CD4-positive, alpha-beta T cell treated with Interleukin-15 for 4 hours (primary cell): Measurements from ENCODE around the gene NAP1L4.

Experiments
- DNase-seq: peaks from one replicate; pipeline ENCODE4 v3.0.0-alpha.2; 2020; ENCODE audit warnings: low spot score

Gene NAP1L4

DNA sequence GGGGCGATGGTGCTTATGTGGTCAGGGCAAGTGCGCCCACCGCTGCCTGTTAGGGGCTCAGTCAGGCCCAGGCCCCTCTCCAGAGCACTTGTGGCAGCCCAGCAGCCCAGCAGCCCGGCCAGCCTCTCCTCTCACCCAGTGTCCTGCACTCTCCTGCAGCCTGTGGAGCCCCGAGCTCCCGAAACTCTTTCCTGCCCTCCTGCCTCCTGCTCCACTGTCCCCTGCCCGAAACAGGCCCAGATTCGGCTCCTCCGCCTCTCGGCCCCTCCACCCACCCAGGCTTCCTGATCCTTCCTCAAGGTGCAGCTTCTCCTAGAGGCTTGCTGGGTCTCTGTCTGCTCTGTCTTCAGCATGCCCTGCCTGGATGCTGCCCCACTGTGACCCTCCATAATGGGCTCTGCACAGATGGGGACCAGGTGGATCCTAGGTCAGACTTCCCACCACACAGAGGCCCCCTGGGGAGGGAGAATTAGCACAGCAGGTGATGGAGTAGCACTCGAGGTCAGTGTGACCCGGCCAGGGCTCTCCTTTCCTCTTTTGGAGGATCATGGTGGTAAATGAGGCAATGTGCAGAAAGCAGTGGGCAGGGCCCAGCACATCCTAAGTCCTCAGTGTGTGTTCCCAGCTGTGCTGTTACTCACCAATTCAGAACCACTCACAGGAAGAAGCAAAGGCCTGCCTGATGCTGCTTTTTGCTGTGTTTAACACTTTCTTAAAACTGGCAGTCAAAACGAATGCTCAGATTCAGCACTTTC lies 18.6 kb upstream of the NAP1L4 start:
- no peak for DNase-seq

DNA sequence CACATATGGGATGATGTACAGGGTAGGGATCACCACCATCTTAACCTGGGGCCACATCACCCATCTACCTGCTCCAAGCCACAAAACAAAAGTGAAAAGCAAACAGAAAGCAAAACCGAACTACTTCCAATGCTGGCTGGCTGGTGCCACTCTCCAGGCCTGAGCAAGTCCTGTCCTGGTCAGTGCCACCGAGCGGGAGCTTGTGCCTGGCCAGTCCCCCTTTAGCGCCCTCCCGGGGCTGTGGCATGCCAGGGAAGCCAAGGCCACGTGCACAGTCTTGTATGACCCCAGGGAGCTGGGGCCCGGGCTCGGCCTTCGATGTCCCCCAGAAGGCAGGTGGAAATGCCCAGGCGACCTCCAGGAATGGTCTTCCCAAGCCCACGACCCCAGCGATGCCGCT lies 17.9 kb upstream of the NAP1L4 start:
- DNase-seq, result no peak

DNA sequence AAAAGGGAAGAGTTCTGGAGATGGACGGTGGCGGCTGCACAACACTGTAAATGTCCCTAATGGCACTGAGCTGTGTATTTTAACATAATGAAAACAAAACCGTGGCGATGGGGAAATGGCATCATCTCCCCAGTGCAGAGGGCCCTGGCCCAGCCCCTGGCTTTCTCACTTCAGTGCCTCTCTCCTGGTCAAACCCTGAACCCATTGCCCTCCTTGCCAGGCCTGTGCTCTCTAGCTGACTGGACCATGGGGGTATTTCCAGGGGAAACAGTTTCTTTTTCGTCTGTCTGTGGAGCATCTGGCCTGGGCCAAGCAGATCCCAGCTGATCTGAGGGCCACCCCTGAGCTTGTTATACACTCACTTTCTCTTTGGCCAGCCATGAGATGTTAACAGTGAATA lies 17.4 kb upstream of the NAP1L4 start:
- no peak for DNase-seq

DNA sequence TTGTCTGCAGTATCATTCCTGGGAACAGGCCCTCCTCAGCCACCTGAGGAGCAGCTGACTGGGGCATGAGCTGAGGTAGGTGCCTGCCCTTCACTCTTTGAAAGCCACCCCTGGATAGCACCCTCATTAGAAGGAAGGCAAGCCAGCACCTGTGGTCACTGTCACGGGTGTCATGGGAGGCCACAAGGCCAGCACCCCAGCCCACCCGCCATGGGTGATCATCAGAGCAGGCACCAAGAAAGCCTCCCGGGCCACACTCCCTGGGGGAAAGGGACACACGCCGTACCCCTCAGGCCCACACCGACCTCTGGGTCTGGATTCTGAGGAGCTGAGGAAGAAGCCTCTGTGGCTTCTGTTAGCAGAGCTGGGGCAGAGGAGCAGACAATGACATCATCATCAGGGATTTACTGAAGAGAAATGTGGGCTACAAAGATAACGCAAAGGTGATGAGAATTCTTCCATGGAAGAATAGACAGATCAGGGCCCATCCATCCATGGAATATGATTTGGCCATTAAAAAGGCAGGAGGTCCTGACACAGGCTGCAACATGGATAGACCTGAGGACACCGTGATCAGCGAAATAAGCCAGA lies 16.7 kb upstream of the NAP1L4 start:
- DNase-seq, result no peak

DNA sequence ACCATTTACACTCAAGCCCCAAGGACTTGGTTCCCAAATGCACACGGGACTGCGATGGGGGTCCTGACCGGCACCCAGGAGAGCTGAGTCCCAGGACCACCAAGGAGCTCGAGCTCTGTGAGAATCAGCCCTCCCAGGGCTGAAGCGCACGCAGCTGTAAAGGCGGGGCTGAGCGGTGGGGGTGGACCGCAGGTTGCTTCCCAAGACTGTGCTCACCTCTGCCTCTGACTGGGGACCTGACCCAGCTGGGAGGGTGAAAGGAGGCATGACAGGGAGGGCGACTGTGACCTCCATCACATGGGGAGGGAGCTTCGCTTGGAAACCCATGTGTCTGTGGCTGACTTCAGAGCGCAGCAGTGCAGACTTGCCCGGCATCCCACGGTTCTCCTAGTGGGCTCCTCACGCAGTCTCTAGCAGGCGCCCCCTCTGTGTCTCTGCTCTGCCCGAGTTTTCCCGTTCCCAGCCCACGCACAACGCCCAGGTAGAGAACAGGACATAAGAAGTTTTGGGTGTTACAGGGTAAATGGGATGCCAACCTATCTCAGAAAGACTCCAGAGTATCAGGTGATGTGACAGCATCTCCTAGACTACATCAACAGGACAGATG lies 15.4 kb upstream of the NAP1L4 start:
- DNase-seq, result no peak

DNA sequence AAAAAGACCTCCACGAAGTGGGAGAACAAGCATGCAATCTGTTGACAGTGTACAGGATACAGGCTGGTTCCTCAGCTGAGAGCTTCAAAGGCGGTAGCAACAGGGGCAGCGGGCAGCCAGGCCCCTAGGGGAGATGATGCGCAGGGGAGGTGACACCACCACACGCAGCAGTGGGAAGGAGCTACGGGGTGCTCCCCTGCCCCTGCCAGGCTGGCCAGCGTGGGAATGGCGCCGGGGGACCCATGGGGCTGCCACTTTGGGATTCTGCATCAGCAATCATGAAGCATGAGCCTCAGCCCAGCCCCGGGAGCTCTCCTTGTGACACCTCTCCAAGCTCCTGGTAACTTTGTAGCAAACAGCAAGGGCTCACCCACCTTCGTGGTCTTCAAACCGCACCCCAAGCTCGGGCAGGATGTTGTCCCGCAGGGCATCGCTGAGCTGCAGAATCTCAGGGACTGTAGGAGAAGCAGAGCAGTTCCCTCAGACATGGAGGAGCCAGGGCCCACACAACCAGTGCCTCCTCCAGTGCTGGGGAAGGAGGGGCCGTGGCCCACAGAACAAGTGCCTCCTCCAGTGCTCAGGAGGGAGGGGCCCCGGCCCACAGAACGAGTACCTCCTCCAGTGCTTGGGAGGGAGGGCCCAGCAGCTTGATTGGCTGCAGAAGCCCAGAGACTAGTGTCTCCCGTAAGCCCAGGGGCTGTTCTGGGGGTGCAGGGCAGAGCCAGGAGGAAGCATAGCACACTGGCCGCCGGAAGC lies 14.6 kb upstream of the NAP1L4 start:
- DNase-seq, result no peak

DNA sequence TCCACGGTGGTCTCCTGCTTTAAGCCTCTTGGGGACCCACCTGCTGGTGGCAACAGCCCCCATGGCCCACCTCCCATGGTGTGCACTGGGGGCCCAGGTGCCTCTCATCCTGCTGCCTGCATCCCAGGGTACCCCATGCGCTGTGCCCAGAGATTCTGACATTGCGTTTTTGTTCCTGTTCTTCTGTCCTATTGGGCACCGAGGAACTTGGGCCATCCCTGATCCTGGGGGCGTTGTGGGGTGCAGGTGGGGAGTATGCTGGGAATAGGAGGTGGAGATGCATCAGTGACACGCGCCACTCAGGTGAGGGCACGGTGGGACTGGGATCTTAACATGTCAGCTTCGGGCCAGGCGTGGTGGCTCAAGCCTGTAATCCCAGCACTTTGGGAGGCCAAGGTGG lies 12.4 kb upstream of the NAP1L4 start:
- DNase-seq, result no peak

DNA sequence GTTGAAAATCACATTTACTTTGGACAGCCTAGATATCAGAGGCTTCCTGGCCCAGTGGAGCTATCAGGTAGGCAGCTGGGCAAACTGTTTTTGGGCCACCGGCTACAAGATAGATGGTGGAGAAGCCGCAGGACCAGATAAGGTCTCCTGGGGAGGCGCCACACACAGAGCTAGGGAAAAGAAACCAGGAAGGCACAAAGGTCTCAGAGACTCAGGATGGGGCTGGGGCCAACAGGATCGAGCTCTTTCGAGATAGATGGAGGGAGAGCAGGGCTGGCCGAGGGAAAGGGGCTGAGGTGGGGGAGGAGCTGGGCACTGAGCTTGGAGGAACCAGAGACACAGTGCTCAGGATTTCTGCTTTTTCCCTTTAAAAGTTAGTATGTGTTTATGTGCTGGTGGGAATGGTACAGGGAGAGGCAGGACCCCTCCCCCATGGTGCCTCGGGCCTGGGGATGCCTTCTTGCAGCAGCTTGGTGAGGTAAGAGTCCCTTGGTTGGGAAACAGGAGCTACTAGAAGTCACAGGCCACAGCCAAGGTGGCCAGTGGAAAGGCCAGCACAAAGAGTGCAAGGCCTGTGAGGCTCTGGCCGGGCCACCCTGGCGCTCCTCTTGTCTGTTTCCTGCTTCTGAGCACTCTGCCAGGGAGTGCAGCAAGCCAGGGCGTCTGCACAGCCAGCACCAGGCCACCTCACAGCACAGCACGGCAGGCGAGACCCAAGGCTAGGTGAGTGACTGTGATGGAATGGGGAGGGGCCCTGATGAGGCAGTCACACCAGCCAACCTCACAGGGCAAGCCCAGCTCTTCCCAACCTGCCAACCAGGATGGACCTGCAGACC lies 11.5 kb upstream of the NAP1L4 start:
- DNase-seq, result no peak

DNA sequence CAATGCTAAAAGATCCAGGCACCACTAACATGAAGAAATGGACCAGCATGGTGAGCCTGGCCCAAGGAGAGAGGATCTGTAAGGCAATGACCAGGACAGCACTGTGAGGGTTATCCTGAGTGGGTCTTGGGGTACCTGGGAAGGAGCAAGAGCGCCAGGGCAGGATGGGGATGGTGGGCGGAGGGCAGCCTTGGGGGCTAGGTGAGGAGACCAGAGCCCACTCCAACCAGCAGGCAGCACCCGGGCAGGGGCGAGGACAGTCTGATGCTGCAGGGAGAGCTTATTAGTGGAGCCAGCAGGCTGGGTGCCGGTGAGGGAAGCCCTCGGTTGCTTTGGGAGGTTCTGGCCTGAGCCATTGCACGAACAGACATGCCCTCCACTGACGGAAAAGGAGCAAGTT lies 10.7 kb upstream of the NAP1L4 start:
- DNase-seq, result no peak

DNA sequence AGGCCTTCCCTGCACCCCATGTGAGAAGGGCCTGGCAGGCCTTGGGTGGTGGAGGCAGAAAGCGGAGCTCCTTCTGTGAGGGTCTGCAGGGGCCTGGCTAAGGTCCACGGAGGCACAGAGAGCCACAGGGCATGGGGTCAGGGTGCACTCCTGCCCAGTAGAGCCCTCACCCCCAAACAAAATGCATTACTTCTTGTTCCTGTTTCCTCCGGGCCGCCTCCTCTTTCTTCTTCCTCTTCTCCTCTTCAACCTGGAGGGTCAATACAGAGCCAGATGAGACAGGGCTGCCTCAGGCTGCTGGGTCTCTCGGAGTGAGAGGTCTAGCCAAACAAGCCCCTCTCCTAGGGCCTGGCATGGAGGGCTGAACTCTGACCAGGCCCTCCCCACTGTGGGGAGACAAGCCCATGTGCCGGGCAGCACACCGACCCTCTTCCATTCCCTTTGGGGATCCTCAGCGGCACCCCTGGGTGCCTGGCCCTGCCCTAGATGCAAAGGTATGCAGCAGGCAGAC lies 10.3 kb upstream of the NAP1L4 start:
- no peak for DNase-seq

DNA sequence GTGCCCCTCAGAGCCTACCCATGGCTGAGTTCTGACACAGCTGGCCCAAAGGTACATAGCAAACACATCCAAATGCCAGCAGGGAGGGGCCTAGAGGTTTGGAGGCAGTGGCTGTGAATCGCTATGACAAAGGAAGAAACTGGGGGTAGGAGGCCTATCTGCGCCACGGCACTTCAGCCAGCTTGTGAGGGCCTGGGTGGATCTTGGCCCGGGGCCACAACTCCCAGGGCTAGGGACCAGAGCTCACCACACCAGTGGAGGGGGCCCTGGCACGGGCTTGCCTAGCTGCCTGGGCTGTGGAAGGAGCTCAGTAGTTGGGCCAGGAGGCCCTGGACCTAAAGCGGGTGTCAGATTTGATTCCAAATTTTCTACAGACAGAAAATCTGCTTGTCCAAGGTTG lies 9.4 kb upstream of the NAP1L4 start:
- DNase-seq, result no peak

DNA sequence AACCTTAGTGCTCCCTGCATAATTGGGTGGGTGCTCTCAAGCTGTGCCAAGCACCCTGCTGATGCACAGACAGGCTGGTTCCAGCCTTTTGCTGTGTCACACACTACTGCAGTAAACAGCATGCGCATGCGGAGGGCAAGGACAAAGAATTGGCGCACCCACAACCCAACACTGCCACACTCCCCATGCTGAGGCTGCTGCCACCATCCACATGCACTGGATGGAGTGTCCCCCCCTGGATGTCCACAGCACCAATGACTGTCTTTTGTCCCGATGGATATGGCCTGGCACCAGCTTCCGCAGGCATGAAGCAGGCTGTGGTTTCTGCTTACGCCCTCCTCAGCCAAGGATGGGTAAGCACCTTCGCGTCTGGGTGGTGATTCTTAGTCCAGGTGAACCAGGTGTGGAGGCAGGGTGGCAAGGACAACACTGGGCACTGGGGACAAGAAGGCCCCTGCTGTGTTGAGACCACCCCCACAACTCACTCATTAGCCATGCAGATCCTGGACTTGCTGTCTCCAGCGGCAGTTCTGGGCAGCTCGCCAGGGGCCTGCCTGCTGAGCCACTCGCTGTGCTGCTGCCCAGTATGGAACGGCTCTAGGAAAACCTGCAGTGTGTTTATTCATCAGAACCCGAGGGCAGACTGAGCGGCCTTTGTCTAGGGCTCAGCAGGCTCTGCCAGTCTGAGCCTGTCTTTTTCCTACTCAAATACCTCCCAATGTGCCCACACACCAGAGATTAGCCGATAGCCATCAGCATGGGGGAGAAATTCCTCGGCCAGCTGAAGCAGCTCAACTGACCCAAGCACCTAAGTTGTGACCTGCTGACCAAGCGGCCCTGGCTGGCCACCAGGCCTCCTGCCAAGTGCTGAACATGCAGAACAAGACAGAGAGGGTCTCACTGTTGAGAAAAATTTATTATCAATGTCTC lies 8.2 kb upstream of the NAP1L4 start:
- DNase-seq, result no peak

DNA sequence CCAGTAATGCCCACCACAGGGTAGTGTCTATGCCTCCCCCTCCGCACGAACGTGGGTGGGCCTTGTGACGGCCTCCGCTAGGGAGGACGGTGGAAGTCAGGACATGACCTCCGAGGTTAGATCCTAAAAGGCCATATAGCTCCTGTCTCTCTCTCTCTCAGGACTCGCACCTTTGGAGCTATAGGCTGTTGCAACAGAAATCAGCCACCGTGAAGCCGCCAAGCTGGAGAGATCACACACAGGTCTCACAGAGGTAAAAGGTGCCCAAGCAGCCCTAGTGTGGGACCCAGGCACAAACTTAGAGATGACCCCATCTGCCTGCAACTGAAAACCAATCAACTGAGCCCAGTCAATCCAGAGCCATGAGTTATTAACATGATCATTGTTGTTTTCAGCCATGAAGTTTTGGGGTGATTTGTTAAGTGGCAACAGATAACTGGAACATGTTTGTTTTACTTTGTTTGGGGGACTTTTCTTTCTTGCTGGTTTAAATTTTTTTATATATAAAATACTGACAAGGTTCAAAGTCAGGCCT lies 7.4 kb upstream of the NAP1L4 start:
- no peak for DNase-seq

DNA sequence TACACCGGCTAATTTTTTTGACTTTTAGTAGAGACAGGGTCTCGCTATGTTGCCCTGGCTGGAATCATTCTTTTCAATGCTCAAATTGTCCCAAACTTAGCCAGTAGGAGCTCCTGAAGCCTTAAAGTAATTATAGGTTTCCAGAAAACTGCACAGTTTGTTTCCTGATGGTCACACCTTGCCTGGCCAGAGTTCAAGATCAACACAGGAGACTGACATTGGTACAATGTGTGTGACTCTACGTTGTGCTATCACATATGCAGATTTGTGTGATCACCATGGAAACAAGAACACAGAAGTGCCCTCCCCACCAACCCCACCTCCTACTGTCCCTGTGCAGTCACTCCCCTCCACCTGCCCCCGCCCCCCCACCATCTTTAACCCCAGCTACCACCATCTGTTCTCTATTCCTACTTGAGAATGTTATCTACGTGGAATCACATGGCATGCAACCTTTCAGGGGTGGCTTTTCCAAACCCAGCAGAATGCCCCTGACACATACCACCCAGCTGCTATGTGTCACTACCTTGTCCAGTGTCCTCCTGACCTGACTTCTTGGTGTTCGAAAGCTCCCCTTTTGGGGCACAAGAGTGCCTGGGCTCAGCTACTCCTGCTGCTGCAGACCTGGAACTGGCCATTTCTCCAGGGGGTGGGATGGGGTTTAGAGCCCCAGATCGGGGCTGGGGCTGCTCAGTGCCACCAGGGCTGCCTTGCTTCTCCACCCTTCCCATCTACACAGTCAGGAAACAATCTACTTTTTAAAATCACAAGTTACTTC lies 6.1 kb upstream of the NAP1L4 start:
- DNase-seq, result no peak

DNA sequence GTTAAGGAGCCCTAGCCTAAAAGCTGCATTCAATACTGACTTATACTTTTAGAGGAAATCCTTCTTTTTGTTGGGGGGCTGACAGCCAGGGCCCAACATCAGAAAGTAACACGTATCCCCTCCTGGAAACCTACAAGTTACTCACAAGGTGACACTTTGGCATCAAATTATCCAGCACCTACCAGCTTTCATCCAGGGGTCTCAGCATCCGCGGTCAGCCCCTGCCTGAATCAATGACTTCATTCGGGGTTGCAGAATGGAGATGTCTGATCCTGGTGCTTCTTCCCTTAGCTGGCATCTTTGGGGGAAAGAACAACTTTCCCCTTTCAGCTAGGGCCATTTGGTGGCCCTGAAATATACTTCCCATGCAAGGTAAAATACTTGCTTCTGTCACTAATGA lies 5.3 kb upstream of the NAP1L4 start:
- DNase-seq, result no peak

DNA sequence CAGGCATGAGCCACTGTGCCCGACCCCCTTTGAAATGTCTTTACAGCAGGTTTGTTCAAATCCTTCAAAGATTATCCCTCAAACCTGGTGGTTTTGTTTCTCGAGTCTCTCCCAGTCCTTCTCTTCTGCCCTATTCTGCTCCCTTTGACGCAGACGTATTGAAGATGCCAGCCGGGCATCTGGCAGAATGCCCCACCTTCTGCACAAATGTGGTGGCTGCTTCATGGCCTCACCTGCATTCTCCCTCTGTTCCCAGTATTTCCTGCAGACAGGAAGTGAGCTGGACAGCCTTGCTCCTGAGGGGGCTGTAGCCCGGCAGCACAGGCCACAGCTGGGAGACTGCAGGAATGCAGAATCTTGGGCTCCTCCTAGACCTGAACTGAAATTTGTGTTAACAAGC lies 4.8 kb upstream of the NAP1L4 start:
- no peak for DNase-seq

DNA sequence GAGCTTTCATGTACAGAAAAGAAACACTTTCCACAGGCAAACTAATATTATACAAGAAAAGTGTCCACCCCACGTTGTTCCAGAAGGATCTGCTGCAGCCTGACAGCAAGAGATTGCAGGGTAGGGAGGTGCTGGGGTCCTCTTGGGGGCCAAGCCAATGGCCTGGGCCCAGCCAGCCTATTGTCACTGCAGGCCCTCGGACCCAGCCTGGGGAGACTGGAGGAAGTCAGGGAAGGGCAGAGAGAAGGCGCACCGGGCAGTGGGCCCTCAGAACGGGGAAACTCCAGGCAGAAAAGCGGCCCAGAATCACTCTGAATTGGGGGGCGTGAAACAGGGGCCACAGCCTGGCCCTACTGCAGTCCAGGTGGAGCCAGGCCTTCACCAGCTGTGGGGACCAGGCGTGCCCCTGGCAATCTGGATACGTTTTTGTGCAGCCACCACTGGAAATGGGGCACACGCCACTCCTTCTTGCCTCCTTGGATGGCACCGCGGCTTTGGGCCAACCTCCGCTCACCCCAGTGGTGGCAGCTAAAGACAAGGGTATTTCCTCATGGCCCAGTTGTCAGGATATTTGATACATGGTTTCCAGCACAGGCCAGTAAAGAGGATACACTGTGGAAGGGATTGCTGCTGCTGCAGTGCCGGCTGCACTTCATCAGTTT lies 3.9 kb upstream of the NAP1L4 start:
- DNase-seq, result no peak

DNA sequence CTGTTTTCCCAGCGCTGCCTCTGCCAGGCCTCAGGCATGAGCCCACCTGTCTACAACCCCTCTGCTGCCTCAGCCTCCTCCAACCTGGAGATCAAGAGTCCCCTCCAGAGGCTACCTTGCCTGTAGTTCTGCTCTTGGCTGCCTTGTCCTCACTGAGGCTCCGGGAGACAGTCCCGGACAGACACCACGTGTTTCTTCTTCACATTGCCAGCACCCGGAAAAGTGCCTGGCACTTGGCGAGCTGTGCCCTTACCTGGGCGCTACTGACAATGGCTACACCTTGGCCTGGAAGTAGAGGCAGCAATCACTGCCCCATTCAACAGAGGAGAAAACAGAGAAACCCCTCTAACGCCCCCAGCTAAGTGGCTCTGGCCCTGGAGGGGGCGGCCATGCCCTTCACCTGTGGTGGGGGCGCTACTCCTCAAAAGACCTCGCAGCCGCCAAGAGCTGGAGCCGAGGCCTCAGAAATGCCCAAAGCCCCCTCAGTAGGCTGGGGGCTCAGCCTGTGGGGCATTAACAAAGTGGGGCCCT lies 3.0 kb upstream of the NAP1L4 start:
- DNase-seq, result no peak

DNA sequence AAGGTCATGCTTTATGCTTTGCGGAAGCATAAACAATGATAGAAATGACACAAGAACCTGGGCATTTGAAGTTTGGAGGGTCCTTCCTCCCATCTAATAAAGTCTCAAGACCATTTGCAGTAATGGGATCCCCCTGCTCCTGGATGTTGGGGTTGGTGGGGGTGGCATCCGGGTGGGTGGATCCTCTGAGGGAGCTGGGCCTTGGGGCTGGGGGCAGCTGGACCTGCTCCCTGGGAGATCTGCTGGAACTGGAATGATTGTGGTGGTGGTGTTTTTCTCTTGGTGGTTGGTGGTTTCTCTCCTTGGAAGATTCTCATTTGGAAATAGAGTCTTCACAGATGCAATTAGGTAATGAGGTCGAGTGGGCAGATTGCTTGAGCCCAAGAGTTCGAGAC lies 2.2 kb upstream of the NAP1L4 start:
- no peak for DNase-seq
